ENCODE results near the gene DCTN2.
A peak's percentile ranks its signal among the peaks of the same experiment; 100 is the strongest.

DNA sequence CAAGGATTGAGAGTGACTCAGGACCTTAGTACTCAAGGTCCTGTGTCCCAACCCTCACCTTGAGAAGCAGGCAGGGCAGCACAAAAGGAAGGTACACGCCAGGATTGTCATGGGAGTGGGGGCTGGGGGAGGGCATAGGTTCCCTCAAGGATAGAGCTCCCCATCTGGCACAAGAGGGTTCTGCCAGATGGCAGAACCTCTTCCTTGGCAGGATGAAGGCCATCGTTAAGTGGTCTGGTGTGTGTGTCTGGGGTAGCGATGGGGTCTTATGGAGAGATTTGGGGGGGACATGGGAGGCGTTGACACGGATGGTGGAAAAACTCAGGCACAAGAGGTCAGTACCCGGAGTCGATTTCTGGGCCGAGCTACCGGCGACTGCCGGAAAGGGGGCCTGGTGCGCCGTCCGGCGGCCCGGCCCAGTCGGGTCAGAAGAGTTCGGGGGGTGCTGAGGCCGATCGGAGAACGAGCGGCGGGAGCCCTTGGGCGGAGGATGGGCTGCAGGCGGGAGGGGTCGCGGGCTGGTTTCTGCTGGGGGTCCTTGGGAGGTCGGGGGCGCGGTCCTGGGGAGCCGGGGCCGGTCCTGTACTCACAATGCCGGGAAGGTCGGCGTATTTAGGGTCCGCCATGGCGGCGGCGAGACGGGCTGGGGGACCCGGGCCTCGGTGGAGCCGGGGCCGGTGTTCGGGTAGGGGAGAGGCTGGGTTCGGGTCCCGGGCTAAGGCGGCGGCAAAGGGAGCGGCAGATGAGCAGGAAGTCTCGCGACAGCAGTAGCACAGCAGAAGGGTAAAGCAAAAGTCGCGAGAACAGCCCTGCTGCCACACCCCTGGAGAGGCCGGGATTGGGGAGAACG lies at the start of gene DCTN2:
- TF ChIP-seq YY1 (IDR thresholded peaks at IDR 0.05) (no peak), RAD21 (IDR thresholded peaks at IDR 0.05) (peak in 1 of 2 donors; percentile 16), NR2F2 (IDR thresholded peaks at IDR 0.05) (no peak), TAF1 (conservative IDR thresholded peaks at IDR 0.05) (no peak), EGR1 (IDR thresholded peaks at IDR 0.05; ENCODE audit: low read depth in 2 of 2) (no peak)
- TF ChIP-seq, protein P1, sequence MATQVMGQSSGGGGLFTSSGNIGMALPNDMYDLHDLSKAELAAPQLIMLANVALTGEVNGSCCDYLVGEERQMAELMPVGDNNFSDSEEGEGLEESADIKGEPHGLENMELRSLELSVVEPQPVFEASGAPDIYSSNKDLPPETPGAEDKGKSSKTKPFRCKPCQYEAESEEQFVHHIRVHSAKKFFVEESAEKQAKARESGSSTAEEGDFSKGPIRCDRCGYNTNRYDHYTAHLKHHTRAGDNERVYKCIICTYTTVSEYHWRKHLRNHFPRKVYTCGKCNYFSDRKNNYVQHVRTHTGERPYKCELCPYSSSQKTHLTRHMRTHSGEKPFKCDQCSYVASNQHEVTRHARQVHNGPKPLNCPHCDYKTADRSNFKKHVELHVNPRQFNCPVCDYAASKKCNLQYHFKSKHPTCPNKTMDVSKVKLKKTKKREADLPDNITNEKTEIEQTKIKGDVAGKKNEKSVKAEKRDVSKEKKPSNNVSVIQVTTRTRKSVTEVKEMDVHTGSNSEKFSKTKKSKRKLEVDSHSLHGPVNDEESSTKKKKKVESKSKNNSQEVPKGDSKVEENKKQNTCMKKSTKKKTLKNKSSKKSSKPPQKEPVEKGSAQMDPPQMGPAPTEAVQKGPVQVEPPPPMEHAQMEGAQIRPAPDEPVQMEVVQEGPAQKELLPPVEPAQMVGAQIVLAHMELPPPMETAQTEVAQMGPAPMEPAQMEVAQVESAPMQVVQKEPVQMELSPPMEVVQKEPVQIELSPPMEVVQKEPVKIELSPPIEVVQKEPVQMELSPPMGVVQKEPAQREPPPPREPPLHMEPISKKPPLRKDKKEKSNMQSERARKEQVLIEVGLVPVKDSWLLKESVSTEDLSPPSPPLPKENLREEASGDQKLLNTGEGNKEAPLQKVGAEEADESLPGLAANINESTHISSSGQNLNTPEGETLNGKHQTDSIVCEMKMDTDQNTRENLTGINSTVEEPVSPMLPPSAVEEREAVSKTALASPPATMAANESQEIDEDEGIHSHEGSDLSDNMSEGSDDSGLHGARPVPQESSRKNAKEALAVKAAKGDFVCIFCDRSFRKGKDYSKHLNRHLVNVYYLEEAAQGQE (IDR thresholded peaks at IDR 0.05), result no peak
- TF ChIP-seq, protein P2, sequence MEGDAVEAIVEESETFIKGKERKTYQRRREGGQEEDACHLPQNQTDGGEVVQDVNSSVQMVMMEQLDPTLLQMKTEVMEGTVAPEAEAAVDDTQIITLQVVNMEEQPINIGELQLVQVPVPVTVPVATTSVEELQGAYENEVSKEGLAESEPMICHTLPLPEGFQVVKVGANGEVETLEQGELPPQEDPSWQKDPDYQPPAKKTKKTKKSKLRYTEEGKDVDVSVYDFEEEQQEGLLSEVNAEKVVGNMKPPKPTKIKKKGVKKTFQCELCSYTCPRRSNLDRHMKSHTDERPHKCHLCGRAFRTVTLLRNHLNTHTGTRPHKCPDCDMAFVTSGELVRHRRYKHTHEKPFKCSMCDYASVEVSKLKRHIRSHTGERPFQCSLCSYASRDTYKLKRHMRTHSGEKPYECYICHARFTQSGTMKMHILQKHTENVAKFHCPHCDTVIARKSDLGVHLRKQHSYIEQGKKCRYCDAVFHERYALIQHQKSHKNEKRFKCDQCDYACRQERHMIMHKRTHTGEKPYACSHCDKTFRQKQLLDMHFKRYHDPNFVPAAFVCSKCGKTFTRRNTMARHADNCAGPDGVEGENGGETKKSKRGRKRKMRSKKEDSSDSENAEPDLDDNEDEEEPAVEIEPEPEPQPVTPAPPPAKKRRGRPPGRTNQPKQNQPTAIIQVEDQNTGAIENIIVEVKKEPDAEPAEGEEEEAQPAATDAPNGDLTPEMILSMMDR (IDR thresholded peaks at IDR 0.05; ENCODE audit: low read depth, low read length, missing input control), result peak; percentile 8
